GM21360 (cell line): ENCODE results near the gene PRLR.
"Not testable (repeated sequence)": the region's sequence is repeated elsewhere in the genome, so short reads cannot be mapped to it uniquely, and the experiment has no call there.

Experiments
- ATAC-seq: cut with Tn5 transposase; IDR thresholded peaks from one replicate; pipeline ENCODE4 v1.9.1; 2021; ENCODE audit warnings: mild to moderate bottlenecking, moderate library complexity; ENCODE audit not compliant: unreplicated experiment

The PRLR gene

DNA sequence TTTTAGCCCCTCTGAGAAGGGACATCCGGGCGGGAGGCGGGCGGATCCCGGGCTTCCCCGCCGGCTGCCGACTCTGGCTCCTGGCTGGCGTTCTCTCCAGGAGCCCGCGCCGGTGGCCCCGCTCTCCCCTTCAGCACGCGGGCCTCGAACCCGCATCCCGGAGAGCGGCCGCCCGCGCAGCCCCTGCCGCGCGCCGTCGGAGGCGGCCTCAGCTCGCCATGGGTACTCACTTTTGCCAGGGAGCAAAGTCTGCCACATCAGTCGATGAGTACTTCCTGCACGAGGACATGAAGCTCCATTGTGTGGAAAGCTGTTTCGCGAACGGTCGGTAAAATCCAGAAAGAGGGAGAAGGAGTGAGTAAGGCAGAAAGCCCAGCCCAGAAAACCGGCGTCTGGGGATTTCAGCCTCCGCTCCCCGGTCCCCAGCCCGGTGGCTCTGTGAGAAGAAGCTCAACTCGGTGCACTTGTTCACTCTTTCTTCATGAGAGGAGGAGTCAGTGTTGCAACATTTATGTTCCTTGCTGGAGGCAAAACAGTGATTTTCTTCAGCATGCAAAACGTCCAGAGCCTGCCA is at the start of gene PRLR:
TSS of gene PRLR (minus strand) at position 450 of the 574 bp plus-strand sequence. CDS start 140,867 bp downstream, outside the sequence.
- no peak for ATAC-seq

DNA sequence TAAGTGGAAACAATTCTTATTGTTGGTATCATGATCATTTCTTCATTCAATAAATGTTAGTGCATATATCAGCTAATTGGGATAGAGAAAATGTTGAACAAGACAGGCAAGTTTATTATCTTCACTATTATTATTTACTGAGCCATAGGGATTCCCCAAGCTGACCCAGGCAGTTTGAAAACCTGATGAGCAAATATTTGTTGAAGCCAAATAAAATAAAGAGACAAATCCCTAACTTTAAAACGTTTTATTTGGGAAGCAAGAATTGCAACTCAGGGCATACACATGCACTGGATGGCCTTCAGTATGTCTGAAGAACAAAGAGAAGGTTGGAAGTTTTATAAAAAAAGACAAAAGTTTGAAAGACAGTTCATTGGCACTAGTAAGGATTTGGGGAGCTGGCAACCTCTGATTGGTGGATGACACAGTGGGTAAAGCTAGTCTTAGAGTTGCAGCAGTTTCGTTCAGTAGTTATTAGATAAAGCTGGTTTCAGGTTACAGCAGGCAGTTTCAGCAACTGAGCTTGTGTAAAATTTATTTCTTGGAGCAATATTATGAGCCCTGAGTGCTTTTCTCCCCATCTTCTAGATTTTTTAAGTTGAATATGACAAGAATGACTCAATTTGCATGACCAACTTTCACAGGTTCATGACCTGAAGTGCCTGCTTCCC is 44.7 kb upstream of the PRLR start:
- ATAC-seq = no peak

DNA sequence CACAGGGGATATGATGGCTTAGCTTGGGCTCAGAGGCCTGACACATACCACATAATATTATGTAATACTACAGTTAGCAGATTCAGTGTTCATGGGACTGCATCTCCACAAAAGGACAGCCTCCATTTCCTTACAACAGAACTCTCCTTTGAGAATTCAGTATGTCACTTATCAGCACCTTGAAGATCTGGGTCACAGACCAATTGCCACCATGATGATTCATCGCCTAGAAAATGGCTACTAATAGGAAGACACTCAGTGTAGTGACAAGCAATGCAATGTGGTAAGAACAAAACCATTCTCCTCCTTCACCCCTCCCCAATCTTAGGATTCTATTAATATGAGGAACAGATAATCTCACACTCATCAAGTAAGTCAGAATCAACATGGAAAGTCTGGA is 38.7 kb upstream of the PRLR start:
- ATAC-seq = no peak

DNA sequence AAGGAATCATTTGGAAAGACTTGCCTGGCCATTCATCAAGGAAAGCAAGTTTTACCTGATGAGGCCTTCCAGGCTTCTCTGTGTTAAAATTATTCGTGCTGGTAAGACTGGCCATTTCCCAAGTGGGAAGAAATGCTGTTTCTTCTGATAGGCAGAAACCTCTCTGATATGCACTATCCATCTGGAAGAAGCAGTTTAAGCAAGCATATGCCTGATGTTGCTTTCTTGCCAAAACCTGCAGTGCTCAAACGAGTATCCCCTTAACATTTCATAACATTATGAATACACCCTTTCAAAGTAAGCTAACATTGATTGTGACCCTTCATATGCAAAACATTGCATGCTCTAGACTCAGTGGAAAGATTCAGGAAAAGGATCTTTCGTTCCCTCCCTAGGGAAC is 36.0 kb upstream of the PRLR start:
- no peak for ATAC-seq

DNA sequence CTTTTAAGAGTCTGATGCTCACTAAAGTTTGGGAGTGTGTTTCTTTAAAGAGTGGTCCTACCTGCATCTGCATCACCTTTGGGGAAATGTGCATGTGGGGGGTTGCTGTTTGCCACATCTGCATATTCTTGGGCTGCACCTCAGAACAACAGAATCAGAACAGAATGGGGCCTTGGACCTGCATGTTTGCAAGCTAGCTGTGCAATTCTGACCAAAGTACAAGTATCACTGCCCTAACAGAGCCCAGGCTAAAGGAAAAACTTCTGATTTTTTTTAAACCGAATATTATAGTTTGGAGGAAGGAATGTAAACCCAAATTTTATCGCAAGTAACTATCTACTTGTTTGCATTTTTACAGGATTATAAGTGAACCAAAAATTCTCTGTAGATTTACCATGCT is 34.2 kb upstream of the PRLR start:
- no peak for ATAC-seq

DNA sequence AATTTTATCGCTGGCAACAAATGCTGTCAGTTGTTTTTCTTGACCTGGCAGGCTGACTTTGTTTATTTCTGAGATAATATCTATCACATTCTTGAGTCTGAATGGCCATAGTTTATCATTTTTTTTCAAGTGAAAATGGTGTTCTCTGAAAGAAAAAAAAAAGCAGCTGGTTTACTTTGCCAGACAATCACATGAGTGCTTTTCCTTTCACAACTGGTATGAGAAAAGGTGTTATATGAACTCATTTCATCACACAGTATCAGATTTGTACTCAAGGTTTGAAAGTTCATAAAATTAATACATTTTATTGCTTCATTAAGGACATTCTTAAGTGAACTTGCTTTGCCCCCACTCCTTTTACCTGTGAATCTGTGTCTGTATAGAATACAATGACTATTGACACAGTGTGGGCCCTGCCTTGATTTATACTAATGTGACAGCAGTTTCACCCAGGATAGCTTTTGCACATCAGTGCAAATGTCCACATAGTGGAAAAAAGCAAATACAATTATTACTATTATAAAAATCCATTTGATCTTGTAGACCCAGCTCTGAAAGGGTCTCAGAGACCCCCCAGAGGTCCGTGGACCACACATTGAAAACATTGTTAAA is 33.1 kb upstream of the PRLR start:
- ATAC-seq = no peak

DNA sequence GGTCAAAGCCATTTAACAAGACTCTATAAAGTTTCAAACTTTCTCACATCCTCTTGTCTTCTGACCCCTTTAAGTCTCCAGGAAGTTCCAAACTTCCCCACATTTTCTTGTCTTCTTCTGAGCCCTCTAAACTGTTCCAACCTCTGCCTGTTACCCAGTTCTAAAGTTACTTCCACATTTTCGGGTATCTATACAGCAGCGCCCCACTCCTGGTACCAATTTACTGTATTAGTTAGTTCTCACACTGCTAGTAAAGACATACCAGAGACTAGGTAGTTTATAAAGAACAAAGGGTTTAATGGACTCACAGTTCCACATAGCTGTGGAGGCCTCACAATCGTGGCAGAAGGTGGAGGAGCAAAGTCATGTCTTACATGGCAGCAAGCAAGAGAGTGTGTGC is 23.3 kb upstream of the PRLR start:
- ATAC-seq = no peak

DNA sequence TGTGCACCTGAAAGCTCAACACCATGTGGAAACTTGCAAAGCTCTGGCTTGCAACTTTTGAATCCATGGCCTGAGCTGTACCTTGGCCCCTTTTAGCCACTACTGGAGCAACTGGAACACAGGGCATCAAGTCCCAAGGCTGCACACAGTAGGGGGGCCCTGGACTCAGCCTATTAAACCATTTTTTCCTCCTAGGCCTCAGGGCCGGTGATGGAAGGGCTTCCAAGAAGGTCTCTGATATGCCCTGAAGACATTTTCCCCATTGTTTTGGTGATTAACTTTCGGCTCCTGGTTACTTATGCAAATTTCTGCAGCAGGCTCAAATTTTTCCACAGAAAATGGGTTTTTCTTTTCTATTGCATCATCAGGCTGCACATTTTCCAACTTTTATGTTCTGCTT is 22.7 kb upstream of the PRLR start:
- no peak for ATAC-seq

DNA sequence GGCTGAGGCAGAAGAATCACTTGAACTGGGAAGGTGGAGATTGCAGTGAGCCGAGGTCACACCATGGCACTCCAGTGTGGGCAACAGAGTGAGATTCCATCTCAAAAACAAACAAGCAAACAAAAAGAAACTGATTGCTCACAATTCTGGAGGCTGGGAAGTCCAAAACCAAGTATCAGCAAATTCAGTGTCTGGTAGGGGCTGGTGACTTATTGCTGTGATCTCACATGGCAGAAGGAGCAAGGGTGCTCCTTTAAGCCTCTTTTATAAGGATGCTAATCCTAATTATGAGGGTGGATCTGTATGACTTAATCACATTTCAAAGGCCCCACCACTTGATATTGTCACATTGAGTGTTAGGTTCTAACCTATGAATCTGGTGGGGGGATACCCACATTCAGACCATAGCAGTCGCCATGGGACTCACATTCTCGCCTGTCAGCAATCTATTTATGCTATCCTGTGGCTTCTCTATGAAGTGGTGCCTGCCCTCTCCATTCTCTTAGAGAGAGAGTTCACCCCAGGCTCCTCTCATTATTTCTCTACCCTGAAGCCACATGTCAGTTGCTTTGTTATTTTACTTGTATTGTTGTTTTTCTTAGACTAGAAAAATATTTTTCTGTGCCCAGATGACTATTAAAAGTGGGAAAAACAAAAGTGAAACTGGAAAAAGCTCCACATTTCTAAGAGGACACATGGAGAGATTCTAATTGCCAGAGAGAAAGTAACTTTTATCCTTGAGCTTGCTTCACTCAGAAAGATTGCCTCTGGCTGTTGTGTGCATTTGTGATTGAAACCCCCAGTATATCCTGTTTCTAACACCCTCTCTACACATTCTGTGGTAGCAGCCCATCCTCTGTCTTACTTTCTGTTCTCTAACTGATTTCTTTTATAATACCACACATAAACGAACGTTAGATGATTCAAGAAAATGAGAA is 18.8 kb upstream of the PRLR start:
- no peak for ATAC-seq

DNA sequence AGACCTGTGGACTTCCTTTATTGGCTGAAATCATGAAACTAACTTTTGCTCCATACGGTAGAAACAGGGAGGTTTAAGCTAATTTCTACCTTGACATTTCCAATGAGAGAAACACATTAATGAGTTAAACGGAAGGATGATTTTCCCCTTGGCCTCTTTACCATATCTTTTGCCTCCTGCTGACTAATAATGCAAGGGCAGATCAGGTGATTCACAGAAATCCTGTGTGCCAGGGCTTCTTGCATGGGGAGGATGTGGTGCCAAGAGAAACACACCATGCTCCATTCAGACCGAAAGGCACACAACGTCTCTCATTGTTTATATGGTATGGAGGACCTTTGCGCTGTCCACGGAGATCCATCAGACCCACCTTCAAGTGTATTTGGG is 17.4 kb upstream of the PRLR start:
- ATAC-seq = no peak

DNA sequence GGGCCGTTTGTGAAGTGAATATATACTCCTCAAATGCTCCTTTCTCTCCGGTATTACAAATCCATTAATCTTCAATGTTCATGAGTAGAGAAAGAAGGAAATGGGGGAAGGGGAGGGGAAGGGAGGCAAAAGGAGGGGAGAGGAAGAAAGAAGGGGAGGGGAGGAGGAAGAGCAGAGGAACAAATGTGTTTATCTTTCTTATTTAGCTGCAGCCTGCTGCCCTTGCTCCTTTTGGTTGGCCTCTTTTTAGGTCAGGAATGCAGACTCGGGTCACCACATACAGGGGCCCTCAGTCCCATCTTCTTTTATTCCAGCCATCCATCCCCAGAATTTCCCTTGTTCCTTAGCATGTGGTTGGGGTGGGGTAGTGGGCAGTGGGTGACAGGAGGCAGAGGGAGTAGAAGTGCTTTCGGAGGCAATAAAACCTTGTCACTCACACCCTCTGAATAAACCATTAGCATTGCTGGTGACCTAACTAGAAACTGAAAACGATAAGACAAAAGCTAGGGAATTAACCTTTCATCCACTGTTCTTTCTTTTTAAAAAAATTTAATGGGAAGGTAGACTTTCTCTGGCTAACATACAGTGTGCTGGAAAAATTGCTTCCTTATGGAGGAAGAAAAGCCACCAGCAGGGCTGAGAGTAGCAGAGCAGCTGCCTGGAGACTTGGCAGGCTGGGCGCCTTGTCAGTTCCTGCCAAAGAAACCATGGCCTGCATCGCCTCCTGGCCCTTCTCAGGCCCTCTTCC is 16.8 kb upstream of the PRLR start:
- no peak for ATAC-seq

DNA sequence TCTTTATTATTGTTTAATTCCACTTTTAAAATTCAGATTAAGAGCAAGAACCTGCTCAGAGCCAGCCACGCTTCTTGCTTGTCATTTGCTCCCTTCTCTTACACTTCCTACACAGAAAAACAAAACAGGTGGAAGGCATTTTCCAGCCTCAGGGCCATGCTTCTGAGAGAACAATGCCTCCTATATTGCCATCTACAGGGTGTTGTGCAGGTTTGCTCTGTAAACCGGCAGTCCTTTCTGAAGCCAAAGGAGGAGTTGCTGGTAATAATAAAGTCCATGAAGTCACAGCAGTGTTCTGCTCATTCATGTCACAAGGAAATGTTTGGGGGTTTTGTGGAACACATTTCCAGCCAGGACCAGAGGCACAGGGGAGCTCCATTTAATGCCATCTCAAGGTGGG is 16.1 kb upstream of the PRLR start:
- ATAC-seq = no peak

DNA sequence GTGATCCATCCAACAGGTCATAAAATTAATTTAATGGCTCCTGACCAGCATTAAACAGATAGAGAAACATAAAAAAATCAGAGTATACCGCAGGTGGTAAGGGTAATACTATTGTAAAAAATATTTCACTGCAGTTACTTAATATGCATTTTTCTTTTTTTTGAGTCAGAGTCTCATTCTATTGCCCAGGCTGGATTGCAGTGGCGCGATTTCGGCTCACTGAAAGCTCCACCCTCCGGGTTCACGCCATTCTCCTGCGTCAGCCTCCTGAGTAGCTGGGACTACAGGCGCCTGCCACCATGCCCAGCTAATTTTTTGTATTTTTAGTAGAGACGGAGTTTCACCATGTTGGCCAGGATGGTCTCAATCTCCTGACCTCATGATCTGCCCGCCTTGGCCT is 15.1 kb upstream of the PRLR start:
- not testable (repeated sequence) for ATAC-seq

DNA sequence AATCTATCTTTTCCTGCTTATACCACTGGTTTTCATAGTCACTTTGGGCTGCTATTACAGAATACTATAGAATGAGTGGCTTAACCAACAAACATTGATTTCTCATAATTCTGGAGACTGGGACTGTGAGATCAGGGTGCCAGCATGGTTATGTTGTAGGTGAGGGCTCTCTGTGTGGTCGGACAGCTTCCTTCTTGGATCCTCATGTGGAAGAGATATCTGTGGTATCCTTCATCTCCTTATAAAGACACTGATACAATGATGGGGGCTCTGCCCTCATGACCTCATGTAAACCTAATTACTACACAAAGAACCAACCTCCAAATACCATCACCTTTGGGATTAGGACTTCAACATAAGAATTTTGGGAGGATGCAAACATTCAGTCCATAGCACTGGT is 13.9 kb upstream of the PRLR start:
- no peak for ATAC-seq

DNA sequence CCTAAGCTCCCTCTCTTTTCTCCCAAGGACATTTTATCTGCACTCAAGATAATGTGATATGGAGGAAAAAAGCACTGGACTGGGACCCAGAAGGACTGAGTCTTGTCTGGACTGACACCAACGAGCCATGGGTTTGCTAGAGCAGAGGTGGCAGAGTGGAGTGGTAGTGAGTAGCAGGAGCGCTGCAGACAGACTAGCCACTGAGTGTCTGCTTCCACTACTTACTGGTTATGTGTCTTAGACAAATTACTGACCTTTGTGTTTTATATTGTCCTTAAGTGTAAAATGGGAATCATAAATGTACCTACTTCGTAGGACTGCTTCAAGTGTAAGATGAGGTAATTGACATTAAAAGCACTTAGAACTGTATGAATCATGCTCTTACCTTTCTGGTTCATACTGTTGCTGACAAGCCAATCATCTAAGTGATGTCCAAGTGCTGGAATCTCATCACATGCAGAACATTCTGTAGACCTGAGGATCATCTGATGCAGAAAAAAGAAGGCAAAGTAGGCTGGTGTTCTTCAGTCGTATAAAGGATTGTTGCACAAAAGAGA is 12.5 kb upstream of the PRLR start:
- ATAC-seq = no peak

DNA sequence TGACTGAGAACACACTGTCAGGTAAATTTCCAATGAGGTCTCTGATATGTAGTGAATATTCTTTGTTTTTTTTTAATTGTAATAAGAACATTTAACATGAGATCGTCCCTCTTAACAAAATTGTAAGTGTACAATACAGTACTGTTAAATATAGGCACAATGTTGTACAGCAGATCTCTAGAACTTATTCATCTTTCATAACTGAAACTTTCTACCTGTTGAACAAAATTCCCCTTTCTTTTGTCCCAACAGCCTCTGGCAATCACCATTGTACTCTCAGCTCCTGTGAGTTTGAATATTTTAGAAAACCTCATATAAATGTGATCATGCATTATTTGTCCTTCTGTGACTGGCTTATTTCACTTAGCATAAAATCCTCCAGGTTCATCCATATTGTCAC is 10.6 kb upstream of the PRLR start:
- ATAC-seq = no peak

DNA sequence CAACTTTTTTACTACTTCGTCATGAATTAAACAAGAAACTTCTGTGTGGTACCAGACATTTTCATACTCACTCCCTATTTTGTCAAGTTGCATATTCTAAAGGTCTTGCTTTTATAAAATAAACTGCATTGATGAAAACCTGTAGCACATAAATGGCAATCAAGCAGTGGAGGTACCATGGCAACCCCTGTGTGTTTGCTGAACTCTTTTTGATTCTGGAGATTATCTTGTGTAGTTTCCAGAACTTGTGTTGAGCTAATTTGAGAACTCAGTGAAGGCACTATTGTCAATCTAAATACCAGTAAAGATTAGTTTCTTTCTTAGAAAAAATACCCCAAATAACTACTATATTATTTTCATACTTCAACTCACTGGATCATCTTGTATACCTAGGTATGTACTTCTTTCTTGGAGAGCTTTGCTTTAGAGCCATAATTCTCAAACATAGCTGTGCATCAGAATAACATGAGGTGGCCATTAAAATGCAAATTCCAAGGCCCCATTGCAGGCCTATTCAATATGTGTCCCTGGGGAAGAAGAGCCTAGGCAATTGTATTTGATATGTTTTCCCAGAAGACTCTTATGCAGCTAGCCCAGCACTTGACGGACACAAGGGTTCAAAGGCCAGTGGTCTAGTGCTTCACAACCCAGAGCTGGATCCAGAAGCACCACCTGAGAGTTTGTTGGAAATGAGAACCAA is 9.8 kb upstream of the PRLR start:
- no peak for ATAC-seq

DNA sequence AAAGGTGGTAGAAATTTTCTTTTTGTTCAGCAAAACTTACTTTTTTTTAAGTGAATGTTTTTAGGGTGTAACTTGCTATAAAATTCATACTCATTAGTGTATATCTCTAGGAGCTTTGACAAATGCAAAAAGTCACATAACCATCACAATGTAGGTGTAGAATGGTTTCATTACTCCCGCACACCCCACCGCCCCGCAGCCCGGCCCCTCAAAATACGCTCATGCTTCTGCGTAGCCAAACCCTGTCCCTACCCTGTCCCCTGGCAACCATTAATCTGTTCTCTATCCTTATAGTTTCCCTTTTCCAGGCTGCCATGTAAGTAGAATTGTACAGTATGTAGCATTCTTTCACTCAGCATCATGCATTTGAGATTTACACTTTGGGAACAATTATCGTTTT is 9.2 kb upstream of the PRLR start:
- no peak for ATAC-seq

DNA sequence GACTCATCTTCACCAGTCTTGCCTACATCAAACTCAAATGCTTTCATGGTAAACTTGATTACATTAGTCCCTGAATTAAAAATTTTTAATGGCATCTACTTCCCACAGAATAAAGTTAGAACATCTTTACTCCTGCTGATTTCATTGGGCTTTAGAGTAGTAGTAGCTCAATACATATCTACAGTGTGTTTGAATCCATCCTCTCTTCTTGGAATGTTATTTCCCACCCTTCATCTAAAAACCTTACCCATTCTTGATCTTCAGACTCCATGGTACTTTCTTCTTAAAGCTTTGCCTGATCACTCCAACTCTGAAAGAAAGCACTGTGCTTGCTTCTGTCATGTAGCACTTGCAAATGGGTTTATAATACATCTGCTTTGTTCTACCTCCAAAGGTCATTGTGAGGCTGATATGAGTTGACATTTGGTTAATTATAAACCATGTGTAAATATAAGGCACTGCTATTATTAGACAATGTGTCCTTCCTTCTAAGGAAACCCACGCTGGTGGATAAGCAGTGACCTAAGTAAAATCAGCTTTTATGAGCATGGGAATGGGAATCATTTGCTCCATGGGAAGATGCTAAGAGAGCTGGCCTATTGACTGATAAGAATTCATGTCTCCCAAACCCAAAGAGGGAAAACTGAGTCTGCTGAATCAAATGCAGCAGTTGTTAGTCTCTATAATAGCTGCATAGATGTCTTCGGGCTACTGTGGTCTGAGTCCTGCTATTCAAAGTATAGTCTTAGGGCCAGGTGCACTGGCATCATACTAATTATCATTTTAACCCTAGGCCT is 7.5 kb upstream of the PRLR start:
- ATAC-seq = no peak
